Activated CD4-positive, alpha-beta memory T cell treated with anti-CD3 and anti-CD28 coated beads, Interleukin-2, amount 10 ng/mL, durations not matched to agents 7 days and 5 days (primary cell): ENCODE measurements around the gene ARHGAP25. TPM values are rescaled to one million over a fixed set of nuclear protein-coding genes. Genes with fewer than 3 reads are reported as not detected.
A peak's percentile ranks its signal among the peaks of the same experiment; 100 is the strongest.

Source experiments
- CTCF ChIA-PET: fragments of 350-600 bp; sonication (Branson Sonifier 250); formaldehyde crosslinking; loops from one replicate; lab custom pipeline; 2021; ENCODE audit warnings: antibody characterized with exemption, inconsistent platforms; lab: Charles Lee
- POLR2A ChIA-PET: fragments of 350-600 bp; sonication (Branson Sonifier 250); formaldehyde crosslinking; loops from one replicate; lab custom pipeline; 2021; ENCODE audit warnings: antibody characterized with exemption; lab: Charles Lee
- DNase-seq: peaks from one replicate; pipeline ENCODE4 v3.0.0-alpha.2; 2020
- H3K27ac Mint-ChIP-seq: one replicate; pipeline ENCODE4 v1.8.0; 2021; ENCODE audit warnings: mild to moderate bottlenecking, mixed read lengths
- H3K27me3 Mint-ChIP-seq: one replicate; pipeline ENCODE4 v1.8.0; 2021; ENCODE audit warnings: mixed read lengths
- H3K36me3 Mint-ChIP-seq: one replicate; pipeline ENCODE4 v1.8.0; 2021; ENCODE audit warnings: low read depth, mixed read lengths
- H3K4me1 Mint-ChIP-seq: one replicate; pipeline ENCODE4 v1.8.0; 2021; ENCODE audit warnings: mixed read lengths
- H3K4me3 Mint-ChIP-seq: one replicate; pipeline ENCODE4 v1.8.0; 2021; ENCODE audit warnings: mild to moderate bottlenecking, mixed read lengths
- H3K9me3 Mint-ChIP-seq: one replicate; pipeline ENCODE4 v1.8.0; 2021; ENCODE audit warnings: mixed read lengths
- total RNA-seq, 2 experiments: library from RNA; stranded (reverse); gene quantifications; one replicate each; pipeline ENCODE4 v1.2.3, GENCODE V29; 2021

Gene ARHGAP25
- total RNA-seq, 2 experiments from 2014 or later, result 128 to 132 TPM

- CTCF ChIA-PET, result interaction anchor here (1.4 to 3.1 kb wide), 3 partner anchors 11 to 168 kb away, joined by 4 to 10 read pairs (median 6); no protein-coding TSS in a partner anchor
- H3K27me3 Mint-ChIP-seq, result no peaks in the 10 kb centered on the region
- peaks cover 90% of the 10 kb centered on the region for H3K4me1 Mint-ChIP-seq
- no peak overlapping the region for H3K27ac Mint-ChIP-seq
- POLR2A ChIA-PET, result interaction anchor here (0.6 to 22.1 kb wide), 9 partner anchors 8 to 36 kb away, joined by 3 to 491 read pairs (median 9); partner anchors contain the start of gene ARHGAP25
- H3K9me3 Mint-ChIP-seq, result peaks cover 10% of the 10 kb centered on the region
- no peak overlapping the region for H3K4me3 Mint-ChIP-seq
- peaks cover 77% of the 10 kb centered on the region for H3K36me3 Mint-ChIP-seq
- DNase-seq, result no peak
These were observed 22.5 kb downstream of the ARHGAP25 start for GRCh38 chr2:68757081-68757480.

GRCh38 chr2:68762100-68762499 is 27.5 kb downstream of the ARHGAP25 start:
- peak overlapping the region; percentile 18 for H3K4me3 Mint-ChIP-seq
- H3K9me3 Mint-ChIP-seq, result peaks cover under 1% of the 10 kb centered on the region
- peaks cover 51% of the 10 kb centered on the region for H3K36me3 Mint-ChIP-seq
- no peaks in the 10 kb centered on the region for H3K27me3 Mint-ChIP-seq
- CTCF ChIA-PET, result interaction anchor here (1.1 to 2.6 kb wide), 7 partner anchors 9 to 163 kb away, joined by 3 to 45 read pairs (median 4); no protein-coding TSS in a partner anchor
- POLR2A ChIA-PET, result interaction anchor here (0.8 to 17.3 kb wide), 11 partner anchors 8 to 296 kb away, joined by 3 to 356 read pairs (median 4); partner anchors contain the start of gene ARHGAP25
- H3K27ac Mint-ChIP-seq, result peak overlapping the region; percentile 84
- H3K4me1 Mint-ChIP-seq, result peaks cover 89% of the 10 kb centered on the region
- DNase-seq, result no peak

- H3K27me3 Mint-ChIP-seq, result no peaks in the 10 kb centered on the region
- H3K9me3 Mint-ChIP-seq, result no peaks in the 10 kb centered on the region
- no peak for DNase-seq
- ChIA-PET POLR2A (interaction anchor here (0.6 to 17.3 kb wide), 12 partner anchors 10 to 297 kb away, joined by 3 to 356 read pairs (median 4); partner anchors contain the start of genes APLF, ARHGAP25 and FBXO48), CTCF (interaction anchor here (0.7 to 2.6 kb wide), 8 partner anchors 9 to 163 kb away, joined by 3 to 45 read pairs (median 4); no protein-coding TSS in a partner anchor)
- peak overlapping the region; percentile 84 for H3K27ac Mint-ChIP-seq
- peaks cover 51% of the 10 kb centered on the region for H3K36me3 Mint-ChIP-seq
- peak overlapping the region; percentile 21 for H3K4me3 Mint-ChIP-seq
- H3K4me1 Mint-ChIP-seq, result peaks cover 91% of the 10 kb centered on the region
These were observed 28.1 kb downstream of the ARHGAP25 start for GRCh38 chr2:68762665-68763064.

- peaks cover 93% of the 10 kb centered on the region for H3K4me1 Mint-ChIP-seq
- ChIA-PET CTCF (interaction anchor here (0.7 to 3.2 kb wide), 10 partner anchors 10 to 144 kb away, joined by 3 to 79 read pairs (median 5); no protein-coding TSS in a partner anchor), POLR2A (interaction anchor here (0.8 to 17.3 kb wide), 15 partner anchors 8 to 149 kb away, joined by 3 to 356 read pairs (median 7); partner anchors contain the start of gene ARHGAP25)
- H3K4me3 Mint-ChIP-seq, result peak overlapping the region; percentile 80
- H3K27me3 Mint-ChIP-seq, result no peaks in the 10 kb centered on the region
- H3K36me3 Mint-ChIP-seq, result peaks cover 48% of the 10 kb centered on the region
- DNase-seq, result no peak
- no peaks in the 10 kb centered on the region for H3K9me3 Mint-ChIP-seq
- H3K27ac Mint-ChIP-seq, result peak overlapping the region; percentile 97
These were observed 29.6 kb downstream of the ARHGAP25 start for GRCh38 chr2:68764041-68764805.

GRCh38 chr2:68764806-68765311 is 30.2 kb downstream of the ARHGAP25 start:
- H3K27me3 Mint-ChIP-seq, result no peaks in the 10 kb centered on the region
- H3K27ac Mint-ChIP-seq, result peak overlapping the region; percentile 97
- no peak for DNase-seq
- H3K36me3 Mint-ChIP-seq, result peaks cover 50% of the 10 kb centered on the region
- H3K4me3 Mint-ChIP-seq, result peak overlapping the region; percentile 80
- POLR2A ChIA-PET, result interaction anchor here (0.8 to 17.3 kb wide), 14 partner anchors 9 to 148 kb away, joined by 3 to 356 read pairs (median 8); partner anchors contain the start of gene ARHGAP25
- CTCF ChIA-PET, result interaction anchor here (0.6 to 3.2 kb wide), 12 partner anchors 9 to 143 kb away, joined by 3 to 79 read pairs (median 4); no protein-coding TSS in a partner anchor
- peaks cover 95% of the 10 kb centered on the region for H3K4me1 Mint-ChIP-seq
- no peaks in the 10 kb centered on the region for H3K9me3 Mint-ChIP-seq

- POLR2A ChIA-PET, result interaction anchor here (0.7 to 17.3 kb wide), 21 partner anchors 8 to 299 kb away, joined by 3 to 356 read pairs (median 12); partner anchors contain the start of genes APLF, ARHGAP25 and FBXO48
- DNase-seq, result no peak
- H3K4me1 Mint-ChIP-seq, result peaks cover 97% of the 10 kb centered on the region
- CTCF ChIA-PET, result interaction anchor here (0.8 to 3.2 kb wide), 21 partner anchors 10 to 302 kb away, joined by 3 to 79 read pairs (median 4); partner anchors contain the start of genes APLF, ARHGAP25 and FBXO48
- no peaks in the 10 kb centered on the region for H3K27me3 Mint-ChIP-seq
- H3K36me3 Mint-ChIP-seq, result peaks cover 54% of the 10 kb centered on the region
- H3K27ac Mint-ChIP-seq, result peak overlapping the region; percentile 97
- H3K4me3 Mint-ChIP-seq, result peak overlapping the region; percentile 70
- H3K9me3 Mint-ChIP-seq, result no peaks in the 10 kb centered on the region
These were observed 31.2 kb downstream of the ARHGAP25 start for GRCh38 chr2:68765739-68766375.

- Mint-ChIP-seq H3K4me1 (peaks cover 97% of the 10 kb centered on the region), H3K9me3 (no peaks in the 10 kb centered on the region), H3K27ac (peak overlapping the region; percentile 97), H3K36me3 (peaks cover 52% of the 10 kb centered on the region), H3K4me3 (peak overlapping the region; percentile 70), H3K27me3 (no peaks in the 10 kb centered on the region)
- ChIA-PET POLR2A (interaction anchor here (0.7 to 17.3 kb wide), 21 partner anchors 9 to 300 kb away, joined by 3 to 356 read pairs (median 12); partner anchors contain the start of genes APLF, ARHGAP25 and FBXO48), CTCF (interaction anchor here (0.8 to 3.2 kb wide), 22 partner anchors 9 to 303 kb away, joined by 3 to 79 read pairs (median 4); partner anchors contain the start of genes APLF, ARHGAP25 and FBXO48)
- DNase-seq, result peak; percentile 84
These were observed 31.8 kb downstream of the ARHGAP25 start for GRCh38 chr2:68766376-68766845.

GRCh38 chr2:68767031-68767961 is 32.7 kb downstream of the ARHGAP25 start:
- DNase-seq, result peak; percentile 70
- H3K4me3 Mint-ChIP-seq, result peak overlapping the region; percentile 70
- H3K4me1 Mint-ChIP-seq, result peaks cover 97% of the 10 kb centered on the region
- POLR2A ChIA-PET, result interaction anchor here (0.8 to 17.3 kb wide), 27 partner anchors 9 to 301 kb away, joined by 3 to 356 read pairs (median 7); partner anchors contain the start of genes APLF, ARHGAP25 and FBXO48
- H3K27me3 Mint-ChIP-seq, result no peaks in the 10 kb centered on the region
- CTCF ChIA-PET, result interaction anchor here (0.9 to 7.2 kb wide), 14 partner anchors 12 to 312 kb away, joined by 3 to 92 read pairs (median 5); no protein-coding TSS in a partner anchor
- H3K9me3 Mint-ChIP-seq, result no peaks in the 10 kb centered on the region
- H3K27ac Mint-ChIP-seq, result peak overlapping the region; percentile 97
- H3K36me3 Mint-ChIP-seq, result peaks cover 53% of the 10 kb centered on the region

GRCh38 chr2:68767996-68768395 is 33.4 kb downstream of the ARHGAP25 start:
- peaks cover 60% of the 10 kb centered on the region for H3K36me3 Mint-ChIP-seq
- H3K9me3 Mint-ChIP-seq, result no peaks in the 10 kb centered on the region
- H3K4me3 Mint-ChIP-seq, result peak overlapping the region; percentile 70
- ChIA-PET POLR2A (interaction anchor here (0.6 to 17.3 kb wide), 22 partner anchors 8 to 302 kb away, joined by 3 to 356 read pairs (median 7); partner anchors contain the start of genes APLF, ARHGAP25 and FBXO48), CTCF (interaction anchor here (1.1 to 7.2 kb wide), 10 partner anchors 11 to 313 kb away, joined by 3 to 92 read pairs (median 5); no protein-coding TSS in a partner anchor)
- peak overlapping the region; percentile 97 for H3K27ac Mint-ChIP-seq
- no peak for DNase-seq
- H3K27me3 Mint-ChIP-seq, result no peaks in the 10 kb centered on the region
- H3K4me1 Mint-ChIP-seq, result peaks cover 98% of the 10 kb centered on the region

GRCh38 chr2:68768461-68768860 is 33.9 kb downstream of the ARHGAP25 start:
- no peak for DNase-seq
- Mint-ChIP-seq H3K4me1 (peaks cover 98% of the 10 kb centered on the region), H3K36me3 (peaks cover 64% of the 10 kb centered on the region), H3K4me3 (peak overlapping the region; percentile 70), H3K27ac (peak overlapping the region; percentile 97), H3K27me3 (no peaks in the 10 kb centered on the region), H3K9me3 (no peaks in the 10 kb centered on the region)
- CTCF ChIA-PET, result interaction anchor here (1.1 to 7.2 kb wide), 9 partner anchors 11 to 313 kb away, joined by 3 to 92 read pairs (median 4); no protein-coding TSS in a partner anchor
- POLR2A ChIA-PET, result interaction anchor here (0.6 to 17.3 kb wide), 19 partner anchors 7 to 302 kb away, joined by 3 to 356 read pairs (median 10); partner anchors contain the start of genes APLF, ARHGAP25 and FBXO48
